PC-3 (cell line): ENCODE results near the gene CPA2.

Source experiments
- EZH2 ChIP-seq: fragments of 300-600 bp; sonication (generic); IDR thresholded peaks from one replicate; pipeline ENCODE4 v1.6.1; 2017; ENCODE audit warnings: antibody characterized with exemption, mild to moderate bottlenecking, low read length; ENCODE audit not compliant: unreplicated experiment
- EZH2phosphoT487 ChIP-seq: fragments of 300-600 bp; sonication (generic); IDR thresholded peaks from 2 replicates; pipeline ENCODE4 v1.6.1; 2018; ENCODE audit warnings: mild to moderate bottlenecking, antibody characterized with exemption, low read length, borderline replicate concordance
- TF ChIP-seq, protein P1 (sequence below): fragments of 300-600 bp; sonication (generic); conservative IDR thresholded peaks from 2 replicates; pipeline ENCODE4 v1.5.1; 2017; ENCODE audit warnings: antibody characterized with exemption, low read depth, mild to moderate bottlenecking, low read length

DNA sequence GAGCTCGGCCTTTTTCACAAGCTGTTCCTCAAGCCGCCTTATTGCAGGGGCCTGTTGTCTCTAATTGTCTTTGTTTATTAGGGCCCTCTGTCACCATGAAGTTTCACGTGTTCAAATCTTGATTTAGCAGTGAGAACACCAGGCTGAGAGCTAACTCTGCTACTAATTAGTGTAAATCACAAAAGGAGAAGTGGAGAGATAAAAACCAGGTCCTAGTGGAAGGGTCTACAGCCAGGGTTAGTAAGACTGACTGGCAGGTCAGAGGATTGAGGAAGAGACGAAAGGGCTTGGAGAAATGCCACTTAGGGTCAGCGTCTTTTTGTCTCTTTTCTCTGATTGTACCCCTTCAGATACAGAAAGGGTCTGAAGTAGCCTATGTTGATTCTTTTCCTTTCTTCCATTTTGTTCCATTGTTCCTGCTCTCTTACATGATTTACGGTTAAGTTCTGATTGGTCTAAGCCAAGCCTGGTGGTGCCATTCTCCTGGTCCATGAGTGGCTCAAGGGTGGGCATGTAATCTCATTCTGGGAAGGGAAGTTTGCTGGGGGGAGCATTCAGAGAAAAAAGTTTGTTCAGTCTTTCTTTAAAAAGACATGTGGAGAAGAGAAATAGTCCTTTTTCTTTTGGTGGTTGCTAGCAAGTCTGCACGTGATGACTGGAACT lies 37.7 kb upstream of the CPA2 start:
- TF ChIP-seq, protein P1, sequence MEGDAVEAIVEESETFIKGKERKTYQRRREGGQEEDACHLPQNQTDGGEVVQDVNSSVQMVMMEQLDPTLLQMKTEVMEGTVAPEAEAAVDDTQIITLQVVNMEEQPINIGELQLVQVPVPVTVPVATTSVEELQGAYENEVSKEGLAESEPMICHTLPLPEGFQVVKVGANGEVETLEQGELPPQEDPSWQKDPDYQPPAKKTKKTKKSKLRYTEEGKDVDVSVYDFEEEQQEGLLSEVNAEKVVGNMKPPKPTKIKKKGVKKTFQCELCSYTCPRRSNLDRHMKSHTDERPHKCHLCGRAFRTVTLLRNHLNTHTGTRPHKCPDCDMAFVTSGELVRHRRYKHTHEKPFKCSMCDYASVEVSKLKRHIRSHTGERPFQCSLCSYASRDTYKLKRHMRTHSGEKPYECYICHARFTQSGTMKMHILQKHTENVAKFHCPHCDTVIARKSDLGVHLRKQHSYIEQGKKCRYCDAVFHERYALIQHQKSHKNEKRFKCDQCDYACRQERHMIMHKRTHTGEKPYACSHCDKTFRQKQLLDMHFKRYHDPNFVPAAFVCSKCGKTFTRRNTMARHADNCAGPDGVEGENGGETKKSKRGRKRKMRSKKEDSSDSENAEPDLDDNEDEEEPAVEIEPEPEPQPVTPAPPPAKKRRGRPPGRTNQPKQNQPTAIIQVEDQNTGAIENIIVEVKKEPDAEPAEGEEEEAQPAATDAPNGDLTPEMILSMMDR = no peak
- no peak for TF ChIP-seq EZH2
- no peak for TF ChIP-seq EZH2phosphoT487
